Measurements from ENCODE around the gene MYCBP.

DNA sequence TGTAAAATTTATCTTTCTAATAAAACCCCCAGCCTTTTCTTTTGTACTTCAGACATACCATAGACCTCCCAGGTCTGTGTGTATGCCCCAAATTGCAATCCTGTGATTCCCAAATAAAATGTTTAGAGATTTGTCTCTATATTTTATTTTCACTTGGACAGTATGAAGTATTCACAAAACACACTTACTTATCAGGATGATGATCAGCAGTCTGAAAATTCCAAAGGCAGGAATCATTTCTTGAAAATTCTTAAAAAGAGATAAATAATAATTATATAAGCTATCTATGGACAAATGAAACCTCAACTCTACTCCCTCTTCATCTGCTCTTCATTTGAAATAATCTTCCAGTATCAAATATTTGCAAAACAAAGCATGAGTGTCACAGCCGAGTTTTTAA is 19.8 kb upstream of the MYCBP start:
- TF ChIP-seq, protein P1, sequence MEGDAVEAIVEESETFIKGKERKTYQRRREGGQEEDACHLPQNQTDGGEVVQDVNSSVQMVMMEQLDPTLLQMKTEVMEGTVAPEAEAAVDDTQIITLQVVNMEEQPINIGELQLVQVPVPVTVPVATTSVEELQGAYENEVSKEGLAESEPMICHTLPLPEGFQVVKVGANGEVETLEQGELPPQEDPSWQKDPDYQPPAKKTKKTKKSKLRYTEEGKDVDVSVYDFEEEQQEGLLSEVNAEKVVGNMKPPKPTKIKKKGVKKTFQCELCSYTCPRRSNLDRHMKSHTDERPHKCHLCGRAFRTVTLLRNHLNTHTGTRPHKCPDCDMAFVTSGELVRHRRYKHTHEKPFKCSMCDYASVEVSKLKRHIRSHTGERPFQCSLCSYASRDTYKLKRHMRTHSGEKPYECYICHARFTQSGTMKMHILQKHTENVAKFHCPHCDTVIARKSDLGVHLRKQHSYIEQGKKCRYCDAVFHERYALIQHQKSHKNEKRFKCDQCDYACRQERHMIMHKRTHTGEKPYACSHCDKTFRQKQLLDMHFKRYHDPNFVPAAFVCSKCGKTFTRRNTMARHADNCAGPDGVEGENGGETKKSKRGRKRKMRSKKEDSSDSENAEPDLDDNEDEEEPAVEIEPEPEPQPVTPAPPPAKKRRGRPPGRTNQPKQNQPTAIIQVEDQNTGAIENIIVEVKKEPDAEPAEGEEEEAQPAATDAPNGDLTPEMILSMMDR (IDR thresholded peaks at IDR 0.05; ENCODE audit: poor library complexity), result no peak
- no peak for TF ChIP-seq EZH2 (IDR thresholded peaks at IDR 0.05; ENCODE audit: borderline replicate concordance)
- TF ChIP-seq EZH2phosphoT487 (IDR thresholded peaks at IDR 0.05; ENCODE audit: low read depth, severe bottlenecking, unreplicated experiment), result no peak

All from hepatocyte (in vitro differentiated cells).